HCT116 (cell line): Measurements from ENCODE around the gene ARMH1. TPM values are rescaled to one million over a fixed set of nuclear protein-coding genes. Genes with fewer than 3 reads are reported as not detected.

Experiments
- ATAC-seq: fragments of 200-7000 bp; cut with Tn5 transposase; 2 replicates; pipeline ENCODE4 v1.9.1; 2020; ENCODE audit warnings: mild to moderate bottlenecking, moderate library complexity
- BruUV-seq: library from RNA; stranded (reverse); fragments of 400-500 nt; replicated peaks from 2 replicates; lab custom pipeline; 2021; lab: Mats Ljungman, UMichigan
- CTCF ChIA-PET: fragments of 300-600 bp; sonication (Branson Sonifier 250); formaldehyde crosslinking; loops from one replicate; lab custom pipeline; 2021; ENCODE audit warnings: antibody characterized with exemption; lab: Charles Lee
- POLR2A ChIA-PET: fragments of 300-600, 350-600 bp; sonication (Branson Sonifier 250); formaldehyde crosslinking; loops from one replicate; lab custom pipeline; 2021; ENCODE audit warnings: antibody characterized with exemption; lab: Charles Lee
- RAD21 ChIA-PET, 2 experiments: fragments of 300-600 bp; sonication (Branson Sonifier 250); formaldehyde crosslinking; loops; one replicate each; lab custom pipeline; 2023; ENCODE audit warnings: low total read pairs in 2 of 2; ENCODE audit not compliant: uncharacterized antibody in 2 of 2, unreplicated experiment in 2 of 2, low non-redundant PET in 1 of 2; lab: Charles Lee
- DNase-seq: peaks from one replicate; pipeline ENCODE4 v3.0.0-alpha.2; 2010; ENCODE audit warnings: low read depth, low spot score
- H2AFZ ChIP-seq: fragments of 200-600 bp; shearing (Covaris generic), sonication (generic); 2 replicates; pipeline ENCODE4 v1.6.1; 2017; ENCODE audit warnings: low read depth, mixed run types, mixed read lengths, antibody characterized with exemption, low read length; ENCODE audit not compliant: poor library complexity, severe bottlenecking
- H3K27ac ChIP-seq: 2 replicates; pipeline ENCODE4 v1.5.1; 2012; ENCODE audit warnings: low read depth, low read length
- H3K27me3 ChIP-seq: fragments of 200-600 bp; sonication (generic); 2 replicates; pipeline ENCODE4 v1.6.1; 2016; ENCODE audit warnings: mixed run types, low read length, mixed read lengths; ENCODE audit not compliant: insufficient read depth
- H3K36me3 ChIP-seq, 2 experiments: fragments of 200-500 bp in 1 of 2; fragments of 200-600 bp in 1 of 2; sonication (Bioruptor generic) in 1 of 2; sonication (generic) in 1 of 2; 2 replicates each; pipeline versions ENCODE4 v1.5.1 to v1.6.1; 2014 to 2016; ENCODE audit warnings: low read length in 2 of 2, inconsistent platforms in 1 of 2, mixed read lengths in 1 of 2, mixed run types in 1 of 2; ENCODE audit not compliant: insufficient read depth in 2 of 2, control insufficient read depth in 1 of 2
- H3K4me1 ChIP-seq, 2 experiments: fragments of 200-600 bp in 1 of 2; sonication (generic) in 1 of 2; 2 replicates each; pipeline versions ENCODE4 v1.5.1 to v1.6.1; 2012 to 2017; ENCODE audit warnings: low read length in 2 of 2, inconsistent platforms in 1 of 2, mild to moderate bottlenecking in 1 of 2, mixed read lengths in 1 of 2, mixed run types in 1 of 2, moderate library complexity in 1 of 2; ENCODE audit not compliant: insufficient read depth in 2 of 2, control insufficient read depth in 1 of 2
- H3K4me2 ChIP-seq: fragments of 200-600 bp; sonication (generic); 2 replicates; pipeline ENCODE4 v1.6.1; 2017; ENCODE audit warnings: mixed run types, low read length, mixed read lengths
- H3K4me3 ChIP-seq, 2 experiments: fragments of 200-600 bp in 1 of 2; sonication (generic) in 1 of 2; replicated peaks in 1 of 2; 2 replicates each; pipeline ENCODE4 v1.5.1; 2011 to 2016; ENCODE audit warnings: low read length in 2 of 2, control low read depth in 1 of 2, low read depth in 1 of 2, mild to moderate bottlenecking in 1 of 2, mixed read lengths in 1 of 2, mixed run types in 1 of 2
- H3K79me2 ChIP-seq: fragments of 200-600 bp; sonication (generic); 2 replicates; pipeline ENCODE4 v1.6.1; 2017; ENCODE audit warnings: mild to moderate bottlenecking, mixed run types, low read length, moderate library complexity, mixed read lengths; ENCODE audit not compliant: insufficient read depth
- H3K9ac ChIP-seq: fragments of 200-600 bp; sonication (generic); 2 replicates; pipeline ENCODE4 v1.6.1; 2016; ENCODE audit warnings: low read length, mixed read lengths
- H3K9me2 ChIP-seq: fragments of 200-600 bp; sonication (generic), shearing (Covaris generic); 2 replicates; pipeline ENCODE4 v1.6.1; 2017; ENCODE audit warnings: mixed run types, mild to moderate bottlenecking, moderate library complexity; ENCODE audit not compliant: insufficient read depth
- H3K9me3 ChIP-seq, 2 experiments: fragments of 200-500 bp in 1 of 2; fragments of 200-600 bp in 1 of 2; sonication (Bioruptor generic) in 1 of 2; sonication (generic) in 1 of 2; 2 replicates each; pipeline ENCODE4 v1.6.1; 2014 to 2017; ENCODE audit warnings: low read length in 2 of 2, mixed read lengths in 2 of 2, inconsistent platforms in 1 of 2, low read depth in 1 of 2, mild to moderate bottlenecking in 1 of 2, mixed run types in 1 of 2, moderate library complexity in 1 of 2; ENCODE audit not compliant: control insufficient read depth in 1 of 2, insufficient read depth in 1 of 2
- H4K20me1 ChIP-seq: fragments of 200-600 bp; sonication (generic), shearing (Covaris generic); 2 replicates; pipeline ENCODE4 v1.6.1; 2017; ENCODE audit warnings: mixed run types, mild to moderate bottlenecking, moderate library complexity; ENCODE audit not compliant: insufficient read depth
- CTCF ChIP-seq, 3 experiments: fragments of 200-600 bp in 1 of 3; sonication (generic) in 1 of 3; IDR thresholded peaks in 2 of 3; conservative IDR thresholded peaks in 1 of 3; 2 replicates each; pipeline ENCODE4 v1.5.1; 2012 to 2017; ENCODE audit warnings: low read depth in 2 of 3, low read length in 2 of 3, antibody characterized with exemption in 1 of 3, borderline replicate concordance in 1 of 3, control low read depth in 1 of 3, mild to moderate bottlenecking in 1 of 3, mixed read lengths in 1 of 3, mixed run types in 1 of 3, moderate library complexity in 1 of 3; ENCODE audit not compliant: insufficient read depth in 1 of 3
- EGR1 ChIP-seq: IDR thresholded peaks from 2 replicates; pipeline ENCODE4 v1.6.1; 2012; ENCODE audit warnings: low read depth
- EZH2phosphoT487 ChIP-seq: fragments of 200-600 bp; IDR thresholded peaks from 2 replicates; pipeline ENCODE4 v1.6.1; 2018; ENCODE audit warnings: antibody characterized with exemption, borderline replicate concordance
- FOSL1 ChIP-seq: IDR thresholded peaks from 2 replicates; pipeline ENCODE4 v1.6.1; 2012; ENCODE audit warnings: low read depth
- JUND ChIP-seq: IDR thresholded peaks from 2 replicates; pipeline ENCODE4 v1.6.1; 2012
- SP1 ChIP-seq: IDR thresholded peaks from 2 replicates; pipeline ENCODE4 v1.6.1; 2012; ENCODE audit warnings: low read depth
- SRF ChIP-seq: IDR thresholded peaks from 2 replicates; pipeline ENCODE4 v1.6.1; 2012; ENCODE audit warnings: low read depth
- YY1 ChIP-seq: IDR thresholded peaks from 2 replicates; pipeline ENCODE4 v1.6.1; 2011; ENCODE audit warnings: low read length, low read depth, moderate library complexity, mild to moderate bottlenecking; ENCODE audit not compliant: insufficient replicate concordance; ENCODE audit errors: extremely low read depth
- ZBTB33 ChIP-seq: IDR thresholded peaks from 2 replicates; pipeline ENCODE4 v1.6.1; 2011; ENCODE audit warnings: mild to moderate bottlenecking, low read length, moderate library complexity; ENCODE audit not compliant: insufficient replicate concordance; ENCODE audit errors: extremely low read depth
- ZNF274 ChIP-seq: fragments of 200-500 bp; sonication (Bioruptor generic); IDR thresholded peaks from 2 replicates; pipeline ENCODE4 v1.6.1; 2014; ENCODE audit warnings: mild to moderate bottlenecking, low read depth, low read length, inconsistent platforms
- intact Hi-C: fragments of 100-400 bp; cut with micrococcal nuclease; formaldehyde crosslinking; loops from 2 replicates; pipeline ENCODE4 v1.10.0; 2022
- total RNA-seq: library from RNA; stranded (reverse); gene quantifications from one replicate; pipeline ENCODE4 v1.2.1, GENCODE V29; 2021; ENCODE audit not compliant: unreplicated experiment

ARMH1 gene
- total RNA-seq, 1 experiment from 2014 or later, result 3.2 TPM

GRCh38 chr1:44674113-44675000 is at the start of gene ARMH1, which contains the start of gene TMEM53 (continued):
- no peak; a peak in 1 of 6 replicates for TF ChIP-seq CTCF (IDR thresholded peaks at IDR 0.05 in 2 of 3, conservative IDR thresholded peaks at IDR 0.05 in 1 of 3; ENCODE audit: borderline replicate concordance in 1 of 3, insufficient read depth in 1 of 3, low read depth in 2 of 3, low read length in 2 of 3)
- no peak for TF ChIP-seq EZH2phosphoT487

- no peak for DNase-seq
- no peak for ATAC-seq
- BruUV-seq, result no TSS peak
- Histone ChIP-seq H3K4me1 (no peaks in the 10 kb centered on the region; a peak in 1 of 4 replicates), H3K27me3 (no peaks in the 10 kb centered on the region), H3K9ac (no peak overlapping the region), H3K9me2 (no peaks in the 10 kb centered on the region), H3K27ac (no peak overlapping the region), H3K9me3 (no peaks in the 10 kb centered on the region), H3K36me3 (no peaks in the 10 kb centered on the region), H3K4me3 (no peak overlapping the region), H2AFZ (no peak overlapping the region), H3K4me2 (no peak overlapping the region), H3K79me2 (no peaks in the 10 kb centered on the region), H4K20me1 (no peaks in the 10 kb centered on the region)
- intact Hi-C loops, result no loop called here
- TF ChIP-seq FOSL1 (no peak), SRF (no peak), YY1 (no peak), EZH2phosphoT487 (no peak), SP1 (no peak), ZNF274 (no peak), ZBTB33 (no peak), EGR1 (no peak), JUND (no peak)
- ChIA-PET CTCF (no interaction called here), RAD21 (no interaction called here), POLR2A (no interaction called here)
Observed at GRCh38 chr1:44625348-44625747, 49.2 kb upstream of the ARMH1 start.
